Endometrial microvascular endothelial cells (primary cell): ENCODE data around the gene SERPINA10. TPM values are rescaled to one million over a fixed set of nuclear protein-coding genes. Genes with fewer than 3 reads are reported as not detected.

Source experiments
- in situ Hi-C: cut with HindIII; loops from 2 replicates; pipeline ENCODE4 v1.10.0; 2017; ENCODE audit warnings: low sequenced_read_pairs, low pct_unique_long_range_greater_than_20kb; ENCODE audit errors: inconsistent ontology term
- total RNA-seq: library from RNA; depleted of rRNA; stranded (reverse); fragments of >200 nt; gene quantifications from one replicate; pipeline ENCODE4 v1.2.3, GENCODE V29; 2015; ENCODE audit errors: inconsistent ontology term

The SERPINA10 gene, protein sequence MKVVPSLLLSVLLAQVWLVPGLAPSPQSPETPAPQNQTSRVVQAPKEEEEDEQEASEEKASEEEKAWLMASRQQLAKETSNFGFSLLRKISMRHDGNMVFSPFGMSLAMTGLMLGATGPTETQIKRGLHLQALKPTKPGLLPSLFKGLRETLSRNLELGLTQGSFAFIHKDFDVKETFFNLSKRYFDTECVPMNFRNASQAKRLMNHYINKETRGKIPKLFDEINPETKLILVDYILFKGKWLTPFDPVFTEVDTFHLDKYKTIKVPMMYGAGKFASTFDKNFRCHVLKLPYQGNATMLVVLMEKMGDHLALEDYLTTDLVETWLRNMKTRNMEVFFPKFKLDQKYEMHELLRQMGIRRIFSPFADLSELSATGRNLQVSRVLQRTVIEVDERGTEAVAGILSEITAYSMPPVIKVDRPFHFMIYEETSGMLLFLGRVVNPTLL
- total RNA-seq, result not detected

DNA sequence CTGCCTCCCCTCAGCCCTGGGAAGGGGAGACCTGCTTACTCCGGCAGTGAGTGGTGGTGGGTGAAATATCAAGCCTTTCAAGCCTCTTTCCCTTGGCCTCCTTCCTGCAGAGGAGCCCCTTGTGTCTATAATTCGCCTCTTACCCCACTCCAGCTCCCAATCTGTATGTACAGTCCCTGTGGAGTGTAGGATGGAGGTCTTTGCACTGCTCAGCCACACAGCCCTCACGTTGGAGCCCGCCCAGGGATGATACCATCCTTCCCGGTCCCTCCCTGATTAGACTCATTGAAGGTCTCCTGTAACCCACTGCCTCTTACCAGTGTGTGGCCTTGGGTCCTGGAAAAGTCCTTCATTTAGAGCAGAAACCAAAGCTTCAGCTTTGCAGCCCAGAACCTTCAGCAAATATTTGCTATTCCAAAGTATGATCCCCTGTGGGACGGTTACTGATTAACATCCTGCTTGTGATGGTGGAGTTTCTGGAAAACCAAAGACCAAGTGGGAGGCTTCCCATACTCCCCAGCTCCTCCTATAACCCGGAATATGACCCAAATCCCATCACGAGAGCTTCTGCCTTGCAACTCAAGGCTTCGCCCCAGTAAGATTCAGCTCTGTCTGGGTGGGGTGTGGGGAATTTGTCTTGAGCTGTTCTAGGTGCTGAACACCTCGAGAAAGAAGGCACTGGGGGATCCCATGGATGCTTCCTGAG lies at the start of gene SERPINA10:
Gene SERPINA10, minus strand, starts transcription at position 397 of the 706 bp plus-strand sequence. CDS start 2,675 bp downstream, outside the sequence.
- in situ Hi-C loops, result no loop called here

DNA sequence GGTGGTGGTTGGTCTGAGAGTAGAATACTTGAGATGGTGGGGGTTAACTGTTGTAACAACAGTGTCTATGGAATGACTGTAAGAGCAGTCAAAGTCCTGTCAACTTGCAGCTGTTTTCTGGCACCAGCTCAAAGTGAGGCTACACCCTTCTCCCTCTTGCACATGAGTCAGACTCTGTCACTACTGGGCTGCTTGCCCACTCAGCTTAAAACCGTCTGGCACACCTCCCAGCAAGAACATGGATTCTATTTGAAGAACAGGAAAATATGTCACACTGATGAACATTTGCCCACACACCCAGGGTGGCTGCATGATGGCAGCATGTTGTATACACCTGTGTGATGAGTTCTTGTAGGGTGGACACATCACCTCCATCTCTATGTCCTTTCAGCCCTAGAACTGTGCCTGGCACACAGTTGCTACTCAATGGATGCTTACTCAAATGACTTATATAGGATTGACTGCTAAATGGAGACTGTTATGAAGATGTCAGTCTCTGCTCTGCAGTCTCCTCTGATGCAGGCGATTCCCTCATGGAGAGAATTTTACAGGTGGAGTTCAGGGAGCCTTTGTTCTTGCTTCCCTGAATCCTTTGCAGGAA lies 49.4 kb upstream of the SERPINA10 start:
- in situ Hi-C loops, result no loop called here

DNA sequence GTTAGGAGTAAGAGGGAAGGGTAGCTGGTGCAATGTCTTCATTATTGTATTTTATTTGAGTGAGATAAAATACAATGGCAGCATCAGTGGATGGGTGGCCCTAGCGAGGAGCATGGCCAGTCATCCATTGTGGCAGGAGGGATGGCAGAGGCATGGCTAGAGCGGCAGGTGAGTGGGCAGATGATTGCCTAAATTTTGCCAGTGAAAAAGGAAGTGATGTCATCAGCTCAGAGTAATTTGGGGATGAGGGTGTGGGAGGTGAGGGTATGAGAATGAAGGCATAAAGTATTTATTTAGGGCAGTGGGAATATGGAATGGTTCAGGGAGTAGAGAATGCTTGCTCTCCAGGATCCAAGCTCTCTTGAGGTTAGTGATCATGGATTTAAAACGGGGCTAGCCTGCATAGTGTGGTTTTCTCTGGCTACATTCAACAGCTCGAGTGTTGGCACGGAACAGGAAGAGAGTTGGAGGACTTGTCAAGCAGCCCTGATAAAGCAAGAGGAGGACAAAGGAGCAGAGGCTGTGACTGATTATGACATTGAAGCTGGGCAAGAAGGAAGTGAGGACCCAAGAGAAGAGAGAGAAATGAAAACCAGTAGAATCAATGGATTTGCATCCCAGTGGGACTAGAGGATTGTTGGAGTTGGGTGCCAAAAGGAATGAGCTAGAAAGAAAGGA lies 48.7 kb upstream of the SERPINA10 start:
- in situ Hi-C loops, result no loop called here

DNA sequence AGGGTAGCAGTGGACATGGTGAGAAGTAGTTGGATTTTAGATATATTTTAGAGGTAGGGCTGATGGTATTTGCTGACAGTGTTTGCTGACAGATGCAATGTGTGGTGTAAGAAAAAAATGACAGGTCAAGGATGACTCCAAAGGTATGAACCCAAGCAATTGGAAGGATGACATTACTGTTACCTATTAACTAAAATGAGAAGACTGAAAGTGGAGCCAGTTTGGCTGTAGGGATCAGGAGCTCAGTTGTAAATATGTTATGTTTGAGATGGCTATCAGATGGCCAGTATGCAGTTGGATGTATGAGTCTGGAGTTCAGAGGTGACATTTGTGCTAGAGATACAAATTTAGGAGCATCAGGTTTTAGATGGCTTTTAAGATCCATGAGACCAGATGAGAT lies 47.5 kb upstream of the SERPINA10 start:
- in situ Hi-C loops, result no loop called here

DNA sequence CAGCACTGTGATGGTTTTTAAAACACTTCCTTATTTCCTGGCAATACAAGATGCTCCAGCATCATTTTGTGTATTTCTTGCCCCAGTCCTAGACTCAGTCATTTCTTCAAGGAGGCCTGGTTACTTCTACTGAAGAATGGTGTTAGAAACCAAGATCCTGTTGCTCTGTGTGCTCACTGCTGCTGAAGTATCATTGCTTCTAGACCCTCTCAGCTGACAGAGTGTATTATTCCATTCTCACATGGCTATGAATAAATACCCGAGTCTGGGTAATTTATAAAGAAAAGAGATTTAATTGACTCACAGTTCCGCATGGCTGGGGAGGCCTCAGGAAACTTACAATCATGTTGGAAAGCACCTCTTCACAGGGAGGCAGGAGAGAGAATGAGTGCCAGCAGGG lies 45.0 kb upstream of the SERPINA10 start:
- in situ Hi-C loops, result no loop called here

DNA sequence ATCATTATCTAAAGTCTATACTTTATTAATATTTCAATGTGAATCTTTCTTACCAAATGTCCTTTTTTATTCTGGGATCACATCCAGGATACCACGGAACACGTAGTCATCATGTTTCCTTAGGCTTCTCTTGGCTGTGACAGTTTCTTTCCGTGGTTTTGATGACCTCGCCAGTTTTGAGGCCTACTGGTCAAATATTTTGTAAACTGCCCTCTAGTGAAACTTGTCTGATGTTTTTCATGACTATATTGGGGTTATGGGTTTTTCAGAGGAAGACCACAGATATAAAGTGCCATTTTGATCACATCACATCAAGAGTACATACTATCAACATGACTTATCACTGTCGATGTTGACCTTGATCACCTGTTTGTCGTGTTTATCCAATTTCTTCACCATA lies 44.2 kb upstream of the SERPINA10 start:
- in situ Hi-C loops, result no loop called here

DNA sequence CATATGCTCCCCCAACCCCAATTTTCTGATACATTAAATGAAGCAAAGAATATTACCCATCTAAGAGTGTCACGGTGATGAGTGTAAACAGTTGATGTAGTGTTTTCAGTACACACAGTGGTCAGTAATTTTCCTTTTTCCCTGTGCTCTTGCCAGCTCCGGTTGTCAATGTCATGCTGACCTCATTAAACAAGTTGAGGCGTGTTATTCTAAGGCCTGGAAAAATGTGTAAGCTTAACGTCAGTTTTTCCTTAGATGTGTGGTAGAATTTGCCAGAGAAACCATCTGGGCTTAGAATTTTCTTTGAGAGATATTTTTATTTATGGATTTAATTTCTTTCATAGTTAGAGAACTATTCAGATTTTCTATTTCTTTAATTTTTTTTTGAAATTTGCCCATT lies 41.8 kb upstream of the SERPINA10 start:
- in situ Hi-C loops, result no loop called here

DNA sequence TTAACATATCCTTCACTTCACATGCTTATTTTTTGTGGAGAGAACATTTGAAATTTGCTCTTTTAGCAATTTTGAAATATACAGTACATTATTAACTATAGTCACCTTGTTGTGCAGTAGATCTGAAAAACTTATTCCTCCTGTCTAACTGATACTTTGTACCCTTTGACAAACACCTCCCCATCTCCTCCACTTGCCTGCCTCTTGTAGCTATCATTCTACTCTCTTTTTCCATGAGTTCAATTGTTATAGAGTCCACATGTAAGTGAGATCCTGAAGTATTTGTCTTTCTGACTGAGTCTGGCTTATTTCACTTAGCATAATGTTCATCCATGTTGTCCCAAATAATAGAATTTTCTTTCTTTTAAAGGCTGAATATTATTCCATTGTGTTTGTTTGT lies 39.5 kb upstream of the SERPINA10 start:
- in situ Hi-C loops, result no loop called here

DNA sequence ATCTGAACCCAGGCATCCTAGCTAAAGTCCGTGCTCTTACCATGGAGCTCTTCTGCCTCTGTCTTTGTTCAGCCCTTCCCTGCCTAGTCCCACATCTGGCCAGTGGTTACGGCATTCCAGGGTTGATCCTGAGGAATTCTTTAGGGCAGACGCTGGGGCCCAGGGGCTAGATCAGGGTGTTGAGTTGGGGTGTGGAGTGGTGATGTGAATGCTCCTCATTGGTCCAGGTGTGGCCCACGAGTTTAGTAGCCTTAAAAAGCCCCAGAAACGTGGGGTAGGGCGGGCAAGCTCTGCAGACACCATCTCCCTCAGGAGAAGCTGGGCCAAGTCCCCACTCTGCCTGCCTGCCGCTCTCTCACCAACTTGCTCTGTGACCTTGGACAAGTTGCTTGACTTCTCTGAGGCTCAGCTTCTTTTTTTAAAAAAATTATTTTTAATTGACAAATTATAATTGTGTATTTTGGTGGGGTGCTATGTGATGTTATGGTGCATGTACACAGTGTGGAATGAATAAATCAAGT lies 39.1 kb upstream of the SERPINA10 start:
- in situ Hi-C loops, result no loop called here

DNA sequence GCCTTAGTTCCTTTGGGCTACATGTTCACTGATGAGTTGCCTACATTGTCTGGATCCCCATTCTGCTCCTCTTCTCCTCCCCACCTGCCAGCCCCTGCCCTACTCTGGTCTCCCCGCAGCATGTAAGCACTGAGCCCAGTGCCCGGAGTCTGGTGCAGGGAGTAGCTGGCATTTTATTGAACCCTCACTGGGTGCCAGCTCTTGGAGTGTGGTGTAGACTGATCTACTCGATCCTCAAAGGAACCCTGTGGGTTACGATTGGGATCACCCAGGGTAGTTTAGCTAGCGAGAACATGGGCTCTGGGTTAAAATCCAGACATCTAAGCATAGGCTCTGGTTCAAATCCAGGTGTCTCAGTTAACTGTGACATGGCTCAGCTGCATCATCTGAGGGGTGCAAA lies 38.4 kb upstream of the SERPINA10 start:
- in situ Hi-C loops, result no loop called here

DNA sequence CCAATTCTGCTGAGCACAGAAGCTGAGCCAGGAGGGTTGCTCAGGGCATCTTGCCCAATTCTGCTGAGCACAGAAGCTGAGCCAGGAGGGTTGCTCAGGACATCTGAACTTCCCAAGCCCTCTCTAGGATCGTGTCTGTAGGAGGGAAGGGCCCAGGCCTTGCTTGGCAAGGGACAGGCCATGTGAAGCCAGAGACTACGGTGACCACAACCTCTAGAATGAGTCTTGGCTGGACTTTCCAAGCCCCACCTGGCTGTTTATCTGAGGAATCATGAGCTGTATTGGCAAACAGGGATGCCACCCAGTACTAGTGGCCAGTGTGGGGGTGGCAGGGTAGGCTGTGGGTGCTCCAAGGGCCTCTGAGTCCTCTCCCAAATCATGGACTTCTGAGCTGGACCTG lies 37.8 kb upstream of the SERPINA10 start:
- in situ Hi-C loops, result no loop called here

DNA sequence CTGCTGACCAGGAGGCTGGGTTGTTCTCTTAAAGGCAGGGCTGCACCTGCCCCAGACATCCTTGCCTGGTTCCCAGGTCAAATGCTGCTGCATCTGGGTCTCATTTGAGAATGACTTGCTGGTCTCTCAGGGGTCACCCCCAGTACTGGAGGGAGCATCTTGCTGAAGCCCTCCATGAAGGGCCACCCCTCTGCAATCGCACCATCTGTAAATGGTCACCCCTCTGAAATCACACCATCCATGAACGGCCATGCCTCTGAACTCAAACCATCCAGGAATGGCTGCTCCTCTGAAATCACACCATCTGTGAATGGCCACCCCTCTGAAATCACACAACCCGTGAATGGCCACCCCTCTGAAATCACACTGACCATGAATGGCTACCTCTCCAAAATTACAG lies 37.4 kb upstream of the SERPINA10 start:
- in situ Hi-C loops, result no loop called here

DNA sequence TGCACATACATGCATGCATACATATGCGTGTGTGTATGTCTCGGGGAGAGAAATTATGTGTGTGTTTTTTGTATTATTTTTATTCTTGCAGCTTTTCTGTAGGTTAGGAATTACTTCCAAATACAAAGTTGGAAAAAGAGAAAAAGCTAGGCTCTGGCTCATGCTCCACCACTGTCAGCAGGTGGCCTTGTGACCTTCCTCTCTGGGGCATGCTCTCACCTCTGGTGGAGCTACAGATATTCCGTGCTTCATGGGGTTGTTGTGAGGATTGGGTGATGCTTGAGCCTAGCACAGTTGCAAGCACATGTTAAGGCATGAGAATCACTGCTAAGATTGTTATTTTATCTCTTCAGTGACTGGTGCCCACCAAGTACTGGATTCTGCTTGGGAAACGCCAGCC lies 36.8 kb upstream of the SERPINA10 start:
- in situ Hi-C loops, result no loop called here

DNA sequence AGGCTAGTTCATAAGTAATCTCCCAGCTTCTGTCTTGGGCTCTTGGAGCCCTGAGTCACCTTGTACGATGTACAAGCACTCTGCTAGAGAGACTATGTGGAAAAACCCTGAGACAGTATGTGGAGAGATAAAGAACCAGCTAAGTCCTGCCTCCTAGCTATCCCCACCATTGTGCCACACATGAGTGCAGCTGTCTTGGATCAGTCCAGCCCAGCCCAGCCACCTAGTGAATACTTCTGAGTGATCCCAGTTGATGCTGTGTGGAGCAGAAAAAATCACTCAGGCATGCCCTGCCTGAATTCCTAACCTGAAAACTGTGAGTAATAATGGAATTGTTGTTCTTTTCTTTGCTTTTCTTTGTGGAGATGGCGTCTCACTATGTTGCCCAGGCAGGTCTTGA lies 35.1 kb upstream of the SERPINA10 start:
- in situ Hi-C loops, result no loop called here

DNA sequence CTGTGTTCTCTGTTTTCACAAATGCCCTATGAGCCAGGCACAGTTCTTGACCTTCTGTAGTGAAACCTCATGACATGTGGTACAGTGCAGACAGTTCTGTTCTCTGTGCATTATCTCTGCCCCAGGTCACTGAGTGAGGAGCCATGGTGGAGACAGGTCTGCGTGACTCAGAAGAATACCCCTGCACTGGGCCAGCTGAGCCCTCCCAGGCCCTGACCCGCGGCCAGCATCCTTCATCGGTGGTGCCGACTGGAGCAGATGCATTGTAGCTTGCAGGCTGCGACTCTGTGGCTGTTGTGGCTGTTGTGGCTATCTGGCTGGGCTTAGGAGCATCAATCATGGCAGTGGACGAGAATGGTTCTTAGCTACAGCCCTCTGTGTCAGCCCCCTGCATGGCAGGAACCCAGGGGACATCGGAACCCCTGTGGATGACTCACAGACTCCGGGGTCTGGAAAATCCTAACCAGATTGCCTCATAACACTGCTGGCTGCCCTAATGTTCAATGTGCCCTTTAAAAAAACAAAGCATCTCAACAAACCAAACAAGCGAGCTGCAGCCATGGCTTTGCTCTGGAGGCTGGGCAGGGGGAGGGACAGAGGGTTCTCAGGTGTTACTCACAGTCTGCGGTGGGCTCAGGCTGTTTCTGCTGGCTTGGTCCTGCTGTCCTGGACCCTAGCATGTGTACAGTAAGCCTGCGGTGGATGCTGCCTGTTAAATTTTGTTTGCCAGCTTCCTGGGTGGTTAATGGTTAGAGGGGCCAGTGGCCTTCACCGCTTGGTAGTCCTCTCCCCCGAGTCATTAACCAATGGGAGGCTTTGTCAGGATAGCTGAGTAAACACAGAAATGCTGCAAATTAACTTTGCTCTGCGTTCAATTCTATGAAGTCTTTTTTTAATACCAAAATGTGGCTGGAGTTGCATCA lies 29.8 kb upstream of the SERPINA10 start, which contains the start of gene SERPINA6:
Gene SERPINA6, minus strand, starts transcription at position 689 of the 923 bp plus-strand sequence. CDS start 8,688 bp downstream, outside the sequence.
- in situ Hi-C loops, result no loop called here

DNA sequence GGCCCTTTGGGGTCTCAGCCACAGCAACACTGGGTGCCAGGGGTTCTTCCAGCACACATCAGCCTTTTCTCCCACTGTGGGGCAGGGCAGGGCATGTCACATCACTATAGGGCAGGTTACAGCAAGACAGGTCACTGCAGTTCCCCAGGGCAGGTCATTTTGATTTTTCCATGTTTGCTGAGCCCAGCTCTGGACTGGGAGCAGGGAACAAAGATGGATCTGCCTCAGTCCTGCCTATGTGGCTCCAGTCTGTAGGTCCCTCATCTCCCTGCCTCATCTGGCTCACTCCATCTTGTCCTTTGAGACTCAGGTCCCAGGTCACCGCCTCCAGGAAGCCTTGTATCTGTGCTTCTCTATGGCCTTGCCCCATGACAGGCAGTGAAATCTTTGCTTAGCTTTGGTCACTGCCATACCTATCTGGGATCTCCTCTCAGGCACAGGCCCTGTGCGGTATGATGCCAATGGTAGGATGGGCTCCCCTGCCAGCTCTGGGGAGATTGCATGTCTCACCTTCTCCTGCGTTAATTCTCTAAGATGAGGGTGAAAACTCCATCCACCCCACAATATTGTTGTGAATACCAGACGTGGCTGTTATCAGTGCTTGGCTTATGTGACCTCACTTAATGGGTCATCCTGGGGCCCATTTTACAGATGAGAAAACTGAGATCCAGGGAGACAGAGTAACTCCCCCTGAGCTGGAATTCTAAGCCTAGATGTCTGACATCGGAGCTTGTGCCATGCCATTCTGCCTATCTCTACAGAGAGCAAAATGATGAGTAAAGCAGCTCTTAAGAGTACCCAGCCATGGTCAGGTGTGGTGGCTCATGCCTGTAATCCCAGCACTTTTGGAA lies 28.6 kb upstream of the SERPINA10 start:
- in situ Hi-C loops, result no loop called here

DNA sequence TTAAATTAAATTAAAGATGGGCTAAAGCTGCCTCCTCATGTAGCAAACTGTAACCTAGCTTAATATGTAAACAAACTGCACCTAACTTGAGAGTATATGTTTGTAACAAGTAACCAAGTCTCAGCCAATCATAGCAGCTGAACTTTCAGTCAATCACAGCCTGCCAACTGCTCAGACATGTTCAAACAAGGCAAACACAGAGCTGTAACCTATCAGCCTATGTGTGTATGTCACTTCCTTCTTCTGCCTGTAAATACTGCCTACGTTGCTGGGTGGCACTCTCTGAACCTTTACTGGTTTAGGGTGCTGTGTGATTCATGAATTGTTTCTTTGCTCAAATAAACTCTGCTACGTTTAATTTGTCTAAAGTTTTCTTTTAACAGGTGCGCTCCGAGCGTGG lies 27.2 kb upstream of the SERPINA10 start:
- in situ Hi-C loops, result no loop called here
